Coronary artery (tissue), 2 donors: Measurements from ENCODE around the gene EIF4A3.

Experiments used
- DNase-seq: peaks from one replicate; pipeline ENCODE4 v3.0.0-alpha.2; 2017; ENCODE audit warnings: low spot score
- H3K27ac ChIP-seq, 2 donors: fragments of 200-600 bp; sonication (generic); one replicate each; pipeline ENCODE4 v1.5.1; 2016 to 2019
- H3K4me3 ChIP-seq: fragments of 200-600 bp; sonication (generic); 2 replicates; pipeline ENCODE4 v1.5.1; 2016; ENCODE audit warnings: mild to moderate bottlenecking, moderate library complexity
- TF ChIP-seq, protein P1 (sequence below): fragments of 200-600 bp; sonication (generic); IDR thresholded peaks from one replicate; pipeline ENCODE4 v1.5.1; 2019; ENCODE audit warnings: antibody characterized with exemption

Gene EIF4A3

DNA sequence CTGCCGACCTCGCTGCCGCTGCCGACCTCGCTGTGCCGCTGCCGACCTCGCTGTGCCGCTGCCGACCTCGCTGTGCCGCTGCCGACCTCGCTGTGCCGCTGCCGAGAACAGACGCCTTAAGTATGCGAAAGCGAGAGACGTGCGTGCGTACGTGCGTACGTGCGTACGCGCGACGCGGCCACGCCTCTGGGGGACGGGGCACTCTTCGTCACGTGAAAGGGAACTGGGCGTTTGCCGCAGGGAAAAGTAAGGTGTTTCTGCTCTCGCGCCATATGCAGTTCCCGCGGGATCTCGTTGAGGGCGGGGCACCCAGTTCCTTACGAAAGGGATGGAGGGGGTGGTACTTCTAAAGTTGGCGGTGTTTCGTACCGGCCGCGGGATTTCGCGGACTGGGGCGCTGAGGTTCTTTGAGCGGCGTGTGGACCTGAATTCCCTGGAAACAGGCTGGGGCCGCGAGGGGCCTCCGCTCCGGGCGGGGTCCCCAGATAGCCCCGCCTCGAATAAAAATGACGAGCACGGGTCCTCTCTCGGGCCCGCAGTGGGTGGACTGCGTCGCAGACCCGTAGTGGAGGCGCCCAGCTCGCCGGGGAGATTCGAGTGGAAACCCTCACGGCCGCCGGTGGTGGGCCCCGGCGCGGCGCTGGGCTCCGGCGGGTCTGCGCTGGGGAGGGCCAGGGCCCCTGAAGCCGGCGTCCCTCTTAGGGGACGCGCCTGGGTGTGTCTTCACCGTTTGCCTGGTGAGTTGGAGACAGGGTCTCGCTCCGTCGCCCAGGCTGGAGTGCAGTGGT is at the start of gene EIF4A3:
Gene EIF4A3 (minus strand): TSS at position 94 of the 788 bp plus-strand sequence. CDS start 167 bp downstream, outside the sequence.
- TF ChIP-seq, protein P1, sequence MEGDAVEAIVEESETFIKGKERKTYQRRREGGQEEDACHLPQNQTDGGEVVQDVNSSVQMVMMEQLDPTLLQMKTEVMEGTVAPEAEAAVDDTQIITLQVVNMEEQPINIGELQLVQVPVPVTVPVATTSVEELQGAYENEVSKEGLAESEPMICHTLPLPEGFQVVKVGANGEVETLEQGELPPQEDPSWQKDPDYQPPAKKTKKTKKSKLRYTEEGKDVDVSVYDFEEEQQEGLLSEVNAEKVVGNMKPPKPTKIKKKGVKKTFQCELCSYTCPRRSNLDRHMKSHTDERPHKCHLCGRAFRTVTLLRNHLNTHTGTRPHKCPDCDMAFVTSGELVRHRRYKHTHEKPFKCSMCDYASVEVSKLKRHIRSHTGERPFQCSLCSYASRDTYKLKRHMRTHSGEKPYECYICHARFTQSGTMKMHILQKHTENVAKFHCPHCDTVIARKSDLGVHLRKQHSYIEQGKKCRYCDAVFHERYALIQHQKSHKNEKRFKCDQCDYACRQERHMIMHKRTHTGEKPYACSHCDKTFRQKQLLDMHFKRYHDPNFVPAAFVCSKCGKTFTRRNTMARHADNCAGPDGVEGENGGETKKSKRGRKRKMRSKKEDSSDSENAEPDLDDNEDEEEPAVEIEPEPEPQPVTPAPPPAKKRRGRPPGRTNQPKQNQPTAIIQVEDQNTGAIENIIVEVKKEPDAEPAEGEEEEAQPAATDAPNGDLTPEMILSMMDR = no peak
- H3K27ac ChIP-seq = peak within 1 kb of the TSS; percentile 90 to 96
- peak within 1 kb of the TSS; percentile 89 for H3K4me3 ChIP-seq
- peak; percentile 98 for DNase-seq

DNA sequence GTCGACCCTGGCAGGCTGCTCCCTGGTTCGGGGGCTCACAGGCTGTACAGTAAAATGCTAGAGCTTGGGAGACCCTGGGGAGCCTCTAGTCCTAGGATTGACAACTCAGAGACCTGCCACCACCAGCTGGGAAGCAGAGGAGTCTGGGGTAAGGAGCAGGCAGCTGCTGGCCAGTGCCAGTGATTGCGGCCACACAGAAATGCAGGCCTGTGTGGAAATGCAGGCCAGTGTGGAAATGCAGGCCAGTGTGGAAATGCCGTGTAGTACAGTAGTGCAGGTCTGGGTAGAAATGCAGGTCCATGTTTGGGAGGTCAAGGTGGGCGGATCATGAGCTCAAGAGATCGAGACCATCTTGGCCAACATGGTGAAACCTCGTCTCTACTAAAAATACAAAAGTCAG is 49.7 kb upstream of the EIF4A3 start:
- no peak overlapping the region for H3K27ac ChIP-seq
- DNase-seq = no peak
- TF ChIP-seq, protein P1 = no peak
- H3K4me3 ChIP-seq = no peak overlapping the region

DNA sequence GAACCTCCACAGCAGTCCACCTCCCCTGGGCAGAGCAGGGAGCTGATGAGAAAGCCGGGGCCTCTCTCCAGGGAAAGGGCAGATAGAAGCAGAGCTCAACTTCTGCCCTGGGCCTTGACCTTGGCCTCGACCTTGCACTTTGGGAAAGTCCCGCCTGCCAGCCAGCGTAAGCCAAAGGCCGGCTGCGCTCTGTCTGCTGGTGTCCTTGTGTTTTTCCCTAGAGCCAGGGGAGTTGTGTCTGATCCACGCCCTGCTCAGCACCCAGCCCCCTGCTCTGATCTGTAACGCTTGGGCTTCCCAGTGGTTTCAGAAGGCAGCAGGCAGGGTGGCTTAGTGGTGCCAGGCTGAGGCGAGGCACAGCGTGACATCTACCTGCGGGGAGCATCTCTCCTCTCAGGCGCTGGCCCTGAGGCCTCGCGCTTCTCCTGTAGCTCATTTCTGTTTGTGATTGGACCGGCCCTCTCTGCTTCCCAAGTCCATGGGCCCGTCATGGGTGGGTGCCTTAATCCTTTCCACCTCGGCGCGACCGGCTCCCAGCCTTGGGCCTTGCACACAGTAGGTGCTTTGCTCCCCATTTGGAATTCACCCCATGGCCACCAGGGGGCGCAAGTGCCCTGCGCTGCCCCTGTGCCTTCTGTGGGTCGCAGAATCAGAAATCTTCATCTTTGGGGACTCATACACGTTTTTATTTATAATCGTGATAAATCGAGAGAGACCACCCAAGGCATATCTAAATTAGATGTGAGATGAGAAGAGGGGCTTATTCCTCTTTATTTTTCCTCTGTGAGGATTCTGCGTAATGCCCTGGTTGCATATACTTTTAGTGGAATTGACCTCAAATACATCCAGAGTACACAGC is 49.0 kb upstream of the EIF4A3 start:
- no peak overlapping the region for H3K4me3 ChIP-seq
- TF ChIP-seq, protein P1 = peak; percentile 71
- H3K27ac ChIP-seq = no peak overlapping the region
- no peak for DNase-seq

DNA sequence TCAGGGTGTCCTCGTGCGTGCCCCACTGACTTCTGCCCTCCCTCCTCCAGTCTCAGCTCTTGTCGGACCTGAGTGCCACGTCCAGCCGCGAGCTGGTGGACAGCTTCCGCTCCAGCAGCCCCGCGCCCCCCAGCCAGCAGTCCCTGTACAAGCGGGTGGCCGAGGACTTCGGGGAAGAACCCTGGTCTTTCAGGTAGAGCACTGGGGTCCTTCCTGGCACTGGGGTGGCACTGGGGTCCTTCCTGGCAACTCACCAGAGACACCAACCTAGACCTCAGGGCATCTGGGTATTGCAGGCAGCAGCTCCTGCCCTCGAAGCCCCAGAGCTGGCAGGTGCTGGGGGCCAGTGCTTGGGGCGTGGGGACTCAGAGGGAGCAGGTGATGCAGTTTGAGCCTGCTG is 48.2 kb upstream of the EIF4A3 start:
- H3K4me3 ChIP-seq = no peak overlapping the region
- DNase-seq = no peak
- TF ChIP-seq, protein P1 = no peak
- no peak overlapping the region for H3K27ac ChIP-seq

DNA sequence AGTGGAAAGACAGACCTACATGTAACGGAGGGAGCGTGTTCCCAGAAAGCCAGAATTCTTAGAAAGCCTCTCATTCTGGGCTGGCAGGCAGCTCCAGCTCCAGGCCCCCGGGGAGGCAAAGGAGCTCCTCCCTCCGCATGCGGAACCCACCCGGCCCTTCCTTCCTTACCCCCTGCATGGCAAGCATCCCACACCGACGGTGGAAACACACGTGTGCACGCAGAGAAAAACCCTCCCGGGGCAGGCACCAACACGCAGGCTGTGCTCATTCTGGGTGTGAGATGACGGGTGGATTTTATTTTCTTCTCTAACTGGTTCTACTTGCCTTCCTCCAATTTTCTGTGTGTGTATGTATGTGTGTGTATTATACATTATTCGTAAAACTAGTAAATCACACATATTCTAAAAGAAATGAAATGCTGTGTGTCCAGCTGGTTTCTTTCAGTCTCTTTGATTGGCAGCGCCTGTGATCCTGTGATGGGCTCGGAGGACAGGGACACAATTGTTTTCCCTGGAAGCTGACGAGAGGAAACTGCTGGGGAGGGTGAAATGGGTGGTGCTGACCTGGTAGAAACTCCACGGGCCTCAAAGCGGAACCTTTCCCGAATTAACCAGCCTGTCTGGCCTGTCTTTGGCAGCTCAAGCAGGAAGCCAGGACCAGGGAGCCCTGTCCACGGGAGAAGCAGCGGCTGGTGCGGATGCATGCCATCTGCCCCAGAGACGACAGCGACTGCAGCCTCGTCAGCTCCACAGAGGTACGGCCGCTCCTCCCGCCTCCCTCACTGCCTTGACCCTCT is 45.1 kb upstream of the EIF4A3 start:
- Histone ChIP-seq H3K4me3 (peak overlapping the region; percentile 17), H3K27ac (no peak overlapping the region)
- no peak for DNase-seq
- TF ChIP-seq, protein P1 = no peak

DNA sequence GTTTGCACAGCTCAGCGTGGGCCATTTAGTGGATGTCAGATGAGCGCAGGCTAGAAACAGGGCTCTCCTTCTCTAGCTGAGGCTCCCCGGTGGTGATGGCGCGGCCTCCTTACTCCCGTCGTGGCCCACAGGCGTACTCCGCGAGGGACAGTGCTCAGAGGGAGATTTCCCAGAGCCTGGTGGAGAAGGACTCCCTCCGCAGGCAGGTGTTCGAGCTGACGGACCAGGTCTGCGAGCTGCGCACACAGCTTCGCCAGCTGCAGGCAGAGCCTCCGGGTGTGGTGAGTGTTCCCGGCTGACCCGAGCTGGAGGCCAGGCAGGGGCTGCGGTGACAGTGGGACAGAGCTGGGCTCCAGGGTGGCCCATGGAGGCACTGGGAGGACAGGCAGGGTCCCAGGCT is 44.3 kb upstream of the EIF4A3 start:
- no peak overlapping the region for H3K27ac ChIP-seq
- no peak for DNase-seq
- H3K4me3 ChIP-seq = no peak overlapping the region
- TF ChIP-seq, protein P1 = no peak
